ENCODE results near the gene JAKMIP1.

GRCh38 chr4:6105311-6105911 lies 94.9 kb downstream of the JAKMIP1 start:
- TF ChIP-seq CTCF (IDR thresholded peaks at IDR 0.05) (no peak), POLR2A (IDR thresholded peaks at IDR 0.05) (no peak), POLR2AphosphoS5 (IDR thresholded peaks at IDR 0.05) (no peak), EP300 (IDR thresholded peaks at IDR 0.05) (no peak)
